ENCODE measurements around the gene NUDT22.

Gene NUDT22

DNA sequence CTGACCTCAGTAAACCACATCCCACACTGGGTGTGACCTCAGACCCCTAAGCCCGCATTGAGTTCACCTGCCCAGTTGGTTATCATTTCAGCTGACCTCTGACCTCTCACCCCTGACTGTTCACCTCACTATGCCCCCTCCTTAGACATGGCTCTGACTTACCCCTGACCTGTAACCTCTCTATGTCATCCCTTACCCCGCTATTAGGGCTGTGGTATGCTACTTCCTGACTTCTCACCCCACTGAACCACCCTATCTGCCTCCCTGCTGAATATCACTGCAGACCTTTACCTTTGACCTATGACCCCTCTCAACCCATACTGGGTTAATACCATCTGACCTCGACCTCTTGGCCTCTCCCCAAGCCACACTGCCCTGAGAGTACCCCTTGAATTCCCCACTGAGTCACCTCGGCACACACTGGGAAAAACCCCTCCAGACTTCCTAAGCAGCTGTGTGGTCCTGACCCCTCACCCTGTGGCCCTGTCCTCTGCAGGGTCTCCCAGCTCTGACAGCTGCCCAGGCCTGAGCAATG lies 33.5 kb downstream of the NUDT22 start:
- no peak for DNase-seq

GRCh38 chr11:64260147-64260708 lies 34.2 kb downstream of the NUDT22 start:
- no peak for DNase-seq

- DNase-seq, result no peak
These were observed 35.5 kb downstream of the NUDT22 start for GRCh38 chr11:64261556-64262080.

DNA sequence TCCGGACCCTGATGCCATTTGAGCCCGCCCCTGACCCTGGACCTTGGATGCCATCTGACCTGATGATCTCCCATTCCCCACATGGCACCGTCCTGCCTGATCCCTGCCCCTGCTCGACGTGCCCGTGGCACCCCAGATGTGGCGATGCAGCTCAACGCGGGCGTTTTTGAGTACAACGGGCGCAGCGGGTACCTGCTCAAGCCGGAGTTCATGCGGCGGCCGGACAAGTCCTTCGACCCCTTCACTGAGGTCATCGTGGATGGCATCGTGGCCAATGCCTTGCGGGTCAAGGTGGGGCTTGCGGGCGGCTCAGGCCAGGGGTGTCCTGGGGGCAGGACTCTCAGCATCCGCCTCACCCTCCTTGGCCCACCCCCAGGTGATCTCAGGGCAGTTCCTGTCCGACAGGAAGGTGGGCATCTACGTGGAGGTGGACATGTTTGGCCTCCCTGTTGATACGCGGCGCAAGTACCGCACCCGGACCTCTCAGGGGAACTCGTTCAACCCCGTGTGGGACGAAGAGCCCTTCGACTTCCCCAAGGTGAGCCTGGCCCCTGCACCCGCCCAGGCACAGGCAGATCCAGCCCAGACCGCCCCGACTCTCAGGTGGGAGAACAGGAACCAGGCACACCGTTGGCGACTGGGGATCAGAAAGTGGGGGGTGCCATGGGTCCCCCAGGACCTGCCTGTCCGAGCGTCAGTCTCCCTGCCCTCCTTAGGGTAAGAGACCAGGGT lies 36.4 kb downstream of the NUDT22 start:
- no peak for DNase-seq

GRCh38 chr11:64263021-64263946 lies 37.2 kb downstream of the NUDT22 start:
- DNase-seq, result no peak

DNA sequence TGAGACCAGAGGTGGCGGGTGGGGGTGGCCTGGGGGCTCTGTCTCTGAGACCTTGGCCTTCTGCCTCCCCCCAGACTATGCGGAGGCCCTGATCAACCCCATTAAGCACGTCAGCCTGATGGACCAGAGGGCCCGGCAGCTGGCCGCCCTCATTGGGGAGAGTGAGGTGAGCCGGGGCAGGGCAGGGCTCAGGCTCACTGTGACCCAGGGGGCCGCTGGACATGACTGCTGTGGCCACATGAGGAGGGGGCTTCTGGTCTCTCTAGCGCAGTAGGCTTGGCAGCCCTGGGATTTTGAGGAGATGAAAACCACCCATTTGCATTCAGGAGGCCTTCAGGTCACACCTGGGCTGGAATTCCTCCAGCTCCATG lies 37.9 kb downstream of the NUDT22 start:
- no peak for DNase-seq

GRCh38 chr11:64264371-64264852 lies 38.3 kb downstream of the NUDT22 start:
- no peak for DNase-seq

- no peak for DNase-seq
These were observed 39.4 kb downstream of the NUDT22 start for GRCh38 chr11:64265176-64266160.

GRCh38 chr11:64266339-64266738 lies 40.3 kb downstream of the NUDT22 start:
- no peak for DNase-seq

DNA sequence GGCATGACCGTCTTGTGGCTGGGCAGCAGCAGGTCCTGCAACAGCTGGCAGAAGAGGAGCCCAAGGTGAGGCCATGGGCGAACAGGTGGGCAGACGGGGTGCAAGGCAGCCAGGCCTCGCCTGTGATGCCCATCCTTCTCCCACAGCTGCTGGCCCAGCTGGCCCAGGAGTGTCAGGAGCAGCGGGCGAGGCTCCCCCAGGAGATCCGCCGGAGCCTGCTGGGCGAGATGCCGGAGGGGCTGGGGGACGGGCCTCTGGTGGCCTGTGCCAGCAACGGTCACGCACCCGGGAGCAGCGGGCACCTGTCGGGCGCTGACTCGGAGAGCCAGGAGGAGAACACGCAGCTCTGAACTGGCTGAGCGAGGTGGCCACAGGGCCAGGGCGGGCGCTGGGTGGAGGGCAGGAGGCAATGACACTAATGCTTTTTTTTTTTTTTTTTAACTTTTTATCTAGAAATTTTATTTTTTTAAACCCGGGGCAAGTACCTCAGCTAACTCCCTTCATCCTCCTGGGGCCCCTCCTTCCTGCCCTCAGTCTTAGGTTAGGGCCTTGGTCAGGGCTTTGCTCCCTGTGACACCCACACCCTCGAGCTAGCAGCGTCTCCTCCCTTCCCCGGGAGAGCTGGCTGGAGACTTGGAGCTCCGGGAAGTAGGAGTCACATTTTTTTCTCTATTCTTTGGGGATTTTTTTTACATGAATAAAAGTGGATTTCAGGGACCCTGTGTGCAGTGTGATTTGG lies 41.3 kb downstream of the NUDT22 start:
- DNase-seq, result no peak

DNA sequence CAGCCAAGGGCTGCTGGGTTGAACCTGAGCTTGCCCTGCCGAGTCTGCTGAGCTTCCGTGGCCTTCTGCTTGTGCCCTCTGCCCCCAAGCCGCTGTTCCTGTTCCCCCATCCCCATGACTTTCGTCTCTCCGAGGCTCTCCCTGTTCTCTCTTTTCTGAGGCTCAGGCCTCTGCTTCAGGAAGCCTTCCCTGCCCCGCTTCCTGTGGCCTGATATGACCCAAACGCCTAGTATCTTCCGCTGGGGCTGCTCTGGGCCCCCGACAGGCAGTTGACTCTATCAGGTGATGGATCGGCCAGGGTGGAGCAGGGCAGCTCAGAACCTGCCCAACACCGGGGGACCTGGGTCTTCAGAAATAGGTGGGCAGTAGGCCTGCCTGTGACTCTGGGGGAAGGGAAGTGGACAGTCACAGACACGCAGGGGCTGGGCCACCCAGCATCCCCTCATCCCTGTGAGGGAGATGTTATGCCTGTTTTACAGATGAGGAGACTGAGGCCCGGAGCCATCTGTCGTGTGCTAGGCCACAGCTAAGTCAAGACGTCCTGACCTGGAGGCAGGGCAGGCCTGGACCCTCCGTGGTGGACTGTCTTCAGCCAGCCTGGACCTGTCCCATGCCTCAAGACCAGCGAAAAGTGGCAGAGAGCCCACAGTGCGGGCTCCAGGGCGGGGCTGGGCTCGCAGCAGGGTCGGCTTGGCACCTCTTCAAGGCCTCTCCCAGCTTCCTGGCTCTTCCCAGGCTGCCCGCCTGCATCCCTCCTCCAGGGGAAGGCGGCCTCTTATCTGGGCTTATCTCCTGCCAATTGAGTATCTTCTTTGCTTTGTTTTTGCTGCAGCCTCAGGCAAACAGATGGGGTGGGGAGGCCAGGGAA lies 42.2 kb downstream of the NUDT22 start:
- DNase-seq, result no peak

DNA sequence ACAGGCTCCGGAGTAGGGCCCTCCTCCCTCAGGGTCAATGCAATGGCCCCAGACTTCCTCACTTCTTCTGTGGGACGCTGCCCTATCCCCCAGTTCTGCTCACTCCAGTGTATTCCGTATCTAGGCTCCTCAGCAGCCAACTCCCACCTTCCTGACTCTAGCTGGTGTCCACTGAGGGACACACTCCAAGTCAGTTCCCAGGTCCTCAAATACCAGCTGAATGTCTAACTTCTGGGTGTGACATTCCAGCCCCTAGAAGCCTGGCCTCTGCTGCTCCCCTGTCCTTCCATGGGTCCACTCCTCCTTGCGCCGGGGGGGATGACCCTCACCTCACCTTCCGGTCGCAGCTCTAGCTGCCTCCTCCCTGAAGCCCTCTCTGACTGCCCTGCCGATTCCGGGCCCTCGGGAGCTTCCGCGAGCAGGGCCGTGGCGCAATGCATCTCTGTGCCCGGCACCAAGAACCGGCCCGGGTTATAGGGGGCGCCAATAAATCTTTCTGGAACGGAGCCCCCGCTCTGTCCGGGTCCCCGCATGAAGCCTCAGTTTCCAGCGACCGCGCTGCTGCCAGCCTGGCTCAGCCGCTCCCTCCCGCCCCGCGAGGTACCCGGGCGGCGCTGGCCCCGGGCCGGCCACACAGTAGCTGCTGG lies 42.9 kb downstream of the NUDT22 start:
- DNase-seq, result no peak

GRCh38 chr11:64269540-64270220 lies 43.6 kb downstream of the NUDT22 start:
- peak; percentile 92 for DNase-seq

DNA sequence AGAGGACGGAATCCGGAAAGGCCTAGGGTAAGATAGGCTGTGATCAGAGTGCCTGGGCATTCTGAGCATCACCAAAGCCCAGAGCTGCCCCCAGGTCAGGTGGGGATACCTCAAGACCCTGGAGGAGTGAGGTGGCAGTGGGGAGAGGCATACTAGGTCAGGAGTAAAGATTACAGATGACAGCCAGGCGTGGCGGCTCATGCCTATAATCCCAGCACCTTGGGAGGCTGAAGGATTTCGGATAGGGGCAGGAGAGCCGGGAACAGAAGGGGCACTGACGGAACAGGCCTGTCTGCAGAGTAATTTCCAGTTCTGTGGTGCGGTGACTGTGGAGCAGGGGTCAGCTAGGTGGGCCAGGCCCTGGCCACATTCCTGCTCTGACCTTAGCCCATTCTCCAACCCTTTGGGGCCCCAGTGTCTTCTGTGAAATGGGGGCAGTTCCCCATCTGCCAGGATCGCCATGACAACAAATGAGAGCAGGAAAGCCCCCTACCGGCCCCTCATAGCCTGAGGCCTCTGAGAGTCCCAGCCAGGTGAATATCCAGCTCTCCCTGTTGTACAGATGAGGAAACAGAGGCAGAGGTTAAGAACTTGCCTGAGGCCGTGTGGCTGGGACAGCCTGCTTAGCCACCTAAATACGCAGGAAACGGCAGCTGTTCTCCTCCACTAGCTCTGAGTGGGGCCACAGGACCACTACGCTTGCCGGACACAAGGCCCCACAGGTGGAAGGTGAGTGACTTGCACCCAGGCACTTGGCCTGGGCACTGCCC lies 49.1 kb downstream of the NUDT22 start:
- no peak for DNase-seq

DNA sequence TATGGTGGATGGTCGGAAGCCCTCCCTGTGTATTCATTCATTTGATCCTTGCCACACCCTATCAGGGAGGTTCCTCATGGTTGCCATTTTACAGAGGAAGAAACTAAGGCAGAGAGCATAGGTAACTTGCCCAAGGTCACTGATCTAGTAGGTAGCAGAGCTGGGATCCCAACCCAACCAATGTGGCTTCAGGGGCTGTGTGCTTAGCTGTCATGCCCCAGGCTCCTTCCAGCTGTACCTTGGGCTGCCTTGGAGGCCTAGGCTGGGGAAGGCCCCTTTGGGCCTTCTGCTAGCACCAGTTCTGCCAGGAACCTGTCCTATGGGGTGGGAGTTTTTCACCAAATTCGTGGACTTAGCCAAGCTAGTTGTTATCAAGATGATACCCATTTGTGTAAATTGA lies 49.8 kb downstream of the NUDT22 start:
- DNase-seq, result no peak

- DNase-seq, result no peak
These were observed 50.8 kb downstream of the NUDT22 start for GRCh38 chr11:64276653-64277431.

DNA sequence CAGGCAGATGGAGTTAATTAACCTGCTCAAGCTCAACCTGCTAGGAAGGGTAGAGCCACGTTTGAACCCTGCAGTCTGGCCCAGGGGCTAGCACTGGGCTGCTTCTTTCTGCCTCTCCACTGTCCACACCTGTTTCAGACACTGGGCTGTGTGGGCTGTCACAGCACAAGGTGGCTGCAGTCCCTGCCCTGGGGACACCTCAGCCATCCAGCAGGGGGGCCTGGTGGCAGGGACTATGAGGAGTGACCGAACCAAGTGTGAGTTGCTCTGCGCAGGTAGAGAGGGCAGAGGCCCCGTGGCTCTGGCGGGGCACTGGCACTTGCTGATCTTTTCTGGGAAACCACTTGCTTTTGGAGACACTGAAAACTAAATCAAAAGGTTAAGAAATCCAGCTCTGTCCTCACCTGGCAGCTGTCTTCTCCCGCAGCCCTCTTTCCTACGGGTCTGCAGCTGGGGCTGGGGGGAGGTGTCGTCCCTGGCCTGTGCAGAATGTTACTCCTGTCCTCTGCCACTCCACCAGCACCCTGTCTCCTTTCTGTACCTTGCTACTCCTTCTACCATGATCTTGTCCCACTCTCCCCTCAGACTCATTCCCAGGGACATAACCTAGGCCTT lies 52.6 kb downstream of the NUDT22 start:
- no peak for DNase-seq

Measured in activated gamma-delta T cell (primary cell).